GM12878 (cell line): ENCODE results near the gene CD96. TPM values are rescaled to one million over a fixed set of nuclear protein-coding genes. Genes with fewer than 3 reads are reported as not detected.

Experiments used
- ATAC-seq: fragments of 200-7000 bp; cut with Tn5 transposase; 3 replicates; pipeline ENCODE4 v1.9.1; 2020; ENCODE audit warnings: mild to moderate bottlenecking, moderate library complexity
- BruUV-seq: library from RNA; stranded (reverse); fragments of 400-500 nt; replicated peaks from 2 replicates; lab custom pipeline; 2021; lab: Mats Ljungman, UMichigan
- CTCF ChIA-PET: fragments of 300-600 bp; sonication (Branson Sonifier 250); formaldehyde crosslinking; extraction: SDS; loops from one replicate; lab custom pipeline; 2021; ENCODE audit warnings: inconsistent platforms; lab: Yijun Ruan, JAX
- POLR2A ChIA-PET: fragments of 350-600 bp; formaldehyde crosslinking; extraction: SDS; loops from one replicate; lab custom pipeline; 2021; ENCODE audit warnings: inconsistent platforms; lab: Charles Lee
- RAD21 ChIA-PET: fragments of 300-600 bp; sonication (Branson Sonifier 250); formaldehyde crosslinking; loops from one replicate; lab custom pipeline; 2023; ENCODE audit warnings: antibody characterized with exemption; ENCODE audit not compliant: unreplicated experiment; lab: Charles Lee
- SMC1A ChIA-PET: fragments of 300-600 bp; sonication (Branson Sonifier 250); formaldehyde crosslinking; loops from one replicate; lab custom pipeline; 2023; ENCODE audit not compliant: unreplicated experiment, uncharacterized antibody; lab: Charles Lee
- DNase-seq: peaks from one replicate; pipeline ENCODE4 v3.0.0-alpha.2; 2011; ENCODE audit warnings: low read depth, low spot score
- FAIRE-seq: peaks from 3 replicates; lab custom pipeline; 2011; peaks lifted over from hg19 to GRCh38; lab: Jason Lieb, UNC
- H2AFZ ChIP-seq: 2 replicates; pipeline ENCODE4 v1.6.0; 2011; ENCODE audit warnings: low read depth, low read length, control low read depth; ENCODE audit not compliant: control insufficient read depth
- H3K27ac ChIP-seq: 2 replicates; pipeline ENCODE4 v1.5.1; 2011; ENCODE audit warnings: control low read depth; ENCODE audit not compliant: control insufficient read depth, insufficient read depth
- H3K27me3 ChIP-seq, 2 experiments: replicated peaks in 1 of 2; 2 replicates each; pipeline versions ENCODE4 v1.6.0 to v1.6.1; 2011; ENCODE audit warnings: low read length in 1 of 2; ENCODE audit not compliant: control insufficient read depth in 2 of 2, insufficient read depth in 2 of 2
- H3K36me3 ChIP-seq, 2 experiments: 2 replicates each; pipeline ENCODE4 v1.5.1; 2011; ENCODE audit warnings: low read length in 1 of 2; ENCODE audit not compliant: control insufficient read depth in 2 of 2, insufficient read depth in 2 of 2
- H3K4me1 ChIP-seq: 2 replicates; pipeline ENCODE4 v1.6.1; 2011; ENCODE audit warnings: mild to moderate bottlenecking, low read length, moderate library complexity, mixed read lengths; ENCODE audit not compliant: control insufficient read depth, insufficient read depth
- H3K4me2 ChIP-seq: 2 replicates; pipeline ENCODE4 v1.6.0; 2011; ENCODE audit warnings: control low read depth; ENCODE audit not compliant: control insufficient read depth, insufficient read depth
- H3K4me3 ChIP-seq: fragments of 200-600 bp; sonication (generic); 2 replicates; pipeline ENCODE4 v1.5.1; 2016
- H3K79me2 ChIP-seq: 2 replicates; pipeline ENCODE4 v1.6.0; 2011; ENCODE audit warnings: low read length; ENCODE audit not compliant: control insufficient read depth, insufficient read depth
- H3K9ac ChIP-seq: 2 replicates; pipeline ENCODE4 v1.8.0; 2011; ENCODE audit warnings: low read length, control low read depth, mixed read lengths; ENCODE audit not compliant: control insufficient read depth, insufficient read depth
- H3K9me3 ChIP-seq: replicated peaks from 3 replicates; pipeline ENCODE4 v1.5.1; 2011; ENCODE audit warnings: mild to moderate bottlenecking, low read length; ENCODE audit not compliant: control insufficient read depth, insufficient read depth
- H4K20me1 ChIP-seq: 2 replicates; pipeline ENCODE4 v1.6.0; 2011; ENCODE audit not compliant: control insufficient read depth, insufficient read depth
- ATF2 ChIP-seq: IDR thresholded peaks from 2 replicates; pipeline ENCODE4 v1.6.1; 2012; ENCODE audit warnings: low read length, inconsistent platforms
- ATF3 ChIP-seq: IDR thresholded peaks from 2 replicates; pipeline ENCODE4 v1.6.1; 2011; ENCODE audit warnings: low read depth, mild to moderate bottlenecking, low read length, moderate library complexity, borderline replicate concordance; ENCODE audit errors: extremely low read depth
- BRCA1 ChIP-seq: IDR thresholded peaks from 2 replicates; pipeline ENCODE4 v1.6.1; 2011; ENCODE audit warnings: low read depth, low read length, improper control_type of control experiment
- CHD4 ChIP-seq: fragments of 200-600 bp; sonication (generic); IDR thresholded peaks from 2 replicates; pipeline ENCODE4 v1.6.1; 2016; ENCODE audit warnings: mild to moderate bottlenecking
- DPF2 ChIP-seq: fragments of 450-650 bp; IDR thresholded peaks from 2 replicates; pipeline ENCODE4 v1.6.1; 2017; ENCODE audit warnings: mild to moderate bottlenecking
- ESRRA ChIP-seq: IDR thresholded peaks from 2 replicates; pipeline ENCODE4 v1.6.1; 2012; ENCODE audit warnings: mild to moderate bottlenecking, low read length, improper control_type of control experiment
- GATAD2B ChIP-seq: fragments of 450-650 bp; conservative IDR thresholded peaks from 2 replicates; pipeline ENCODE4 v1.6.1; 2017; ENCODE audit warnings: low read depth, mild to moderate bottlenecking, moderate library complexity
- HCFC1 ChIP-seq: fragments of 150-350 bp; IDR thresholded peaks from 2 replicates; pipeline ENCODE4 v1.6.1; 2014; ENCODE audit warnings: low read length
- HSF1 ChIP-seq: fragments of 150-350 bp; IDR thresholded peaks from 2 replicates; pipeline ENCODE4 v1.6.1; 2014; ENCODE audit warnings: mild to moderate bottlenecking, low read depth, low read length
- IKZF1 ChIP-seq: fragments of 450-650 bp; conservative IDR thresholded peaks from 2 replicates; pipeline ENCODE4 v1.6.1; 2017; ENCODE audit warnings: antibody characterized with exemption, mild to moderate bottlenecking
- RAD51 ChIP-seq: fragments of 450-650 bp; IDR thresholded peaks from 2 replicates; pipeline ENCODE4 v1.6.1; 2016; ENCODE audit warnings: moderate library complexity, mild to moderate bottlenecking, inconsistent platforms
- RB1 ChIP-seq: fragments of 450-650 bp; formaldehyde crosslinking; IDR thresholded peaks from 2 replicates; pipeline ENCODE4 v1.6.1; 2017; ENCODE audit warnings: mild to moderate bottlenecking, borderline replicate concordance
- RELB ChIP-seq: fragments of 450-650 bp; IDR thresholded peaks from 2 replicates; pipeline ENCODE4 v1.6.1; 2017; ENCODE audit warnings: low read depth, mild to moderate bottlenecking, moderate library complexity
- RFX5 ChIP-seq: IDR thresholded peaks from 2 replicates; pipeline ENCODE4 v1.6.1; 2011; ENCODE audit warnings: low read depth, low read length, improper control_type of control experiment
- STAT3 ChIP-seq: IDR thresholded peaks from 2 replicates; pipeline ENCODE4 v1.6.1; 2011; ENCODE audit warnings: low read depth, low read length, improper control_type of control experiment
- SUZ12 ChIP-seq: fragments of 200-600 bp; sonication (generic); IDR thresholded peaks from one replicate; pipeline ENCODE4 v1.6.1; 2018; ENCODE audit warnings: antibody characterized with exemption, mild to moderate bottlenecking; ENCODE audit not compliant: unreplicated experiment
- ZBED1 ChIP-seq: IDR thresholded peaks from 2 replicates; pipeline ENCODE4 v1.6.1; 2016; ENCODE audit warnings: borderline replicate concordance
- ZNF384 ChIP-seq: IDR thresholded peaks from 2 replicates; pipeline ENCODE4 v1.6.1; 2012; ENCODE audit warnings: low read depth, mild to moderate bottlenecking, low read length, improper control_type of control experiment, borderline replicate concordance
- ZNF622 ChIP-seq: fragments of 450-650 bp; IDR thresholded peaks from 2 replicates; pipeline ENCODE4 v1.6.1; 2017; ENCODE audit warnings: mild to moderate bottlenecking, inconsistent platforms
- in situ Hi-C: fragments of 300-500 bp; cut with MboI; formaldehyde crosslinking; loops from 9 replicates; pipeline ENCODE4 v1.14.3; 2018; ENCODE audit warnings: mixed read lengths
- intact Hi-C: fragments of 100-400 bp; cut with micrococcal nuclease; formaldehyde crosslinking; loops from one replicate; pipeline ENCODE4 v1.14.2; 2022; ENCODE audit not compliant: unreplicated experiment
- polyA plus RNA-seq, 11 experiments: library from polyadenylated mRNA; depleted of rRNA in 4 of 11; unstranded in 6 of 11; stranded (reverse) in 5 of 11; fragments of >200 nt; fragmentation: Nextera tagmentation in 4 of 11; fragmentation: Illumina TruSeq in 1 of 11; extraction: Ambion mirVana in 4 of 11; extraction: Trizol in 1 of 11; gene quantifications; 1 replicate in 1 of 11; 2 replicates in 10 of 11; pipeline versions ENCODE4 v1.2.1 to v1.2.3, GENCODE V29; 2011 to 2016; ENCODE audit warnings: inconsistent platforms in 2 of 11, missing spikeins in 2 of 11, low read depth in 1 of 11
- total RNA-seq, 4 experiments: library from RNA; depleted of rRNA in 3 of 4; stranded (reverse); fragments of >200 nt in 3 of 4; fragmentation: Illumina TruSeq in 1 of 4; extraction: Trizol in 1 of 4; gene quantifications; 2 replicates each; pipeline versions ENCODE4 v1.2.1 to v1.2.3, GENCODE V29; 2013 to 2021

CD96 gene
- total and polyA plus RNA-seq, 10 of the 15 experiments (the other 5 are each of a cell fraction or from before 2014, with no cell fraction given): 0.13 to 10.1 (median 0.47) TPM

- H3K27me3 ChIP-seq: no peaks in the 10 kb centered on the region
- H3K36me3 ChIP-seq: no peaks in the 10 kb centered on the region
- ChIA-PET RAD21 (interaction anchor here (0.6 to 1.1 kb wide), 3 partner anchors 15 to 77 kb away, joined by 3 read pairs; no protein-coding TSS in a partner anchor), SMC1A (interaction anchor here (0.6 kb wide), 1 partner anchor 302 kb away, joined by 4 read pairs; no protein-coding TSS in a partner anchor), POLR2A (no interaction called here), CTCF (interaction anchor here (1.3 to 2.4 kb wide), 2 partner anchors 14 to 99 kb away, joined by 5 to 10 read pairs; no protein-coding TSS in a partner anchor)
- no peaks in the 10 kb centered on the region for H3K4me1 ChIP-seq
- DNase-seq (no peak), FAIRE-seq (no peak), ATAC-seq (no peak)
- intact Hi-C loops (no loop called here), in situ Hi-C loops (no loop called here)
- TF ChIP-seq ZNF622 (no peak), HCFC1 (no peak), STAT3 (no peak), ZBED1 (no peak), ATF3 (no peak), SUZ12 (no peak), BRCA1 (no peak), IKZF1 (no peak), ATF2 (no peak), RFX5 (no peak), ESRRA (no peak), DPF2 (no peak), CHD4 (no peak), GATAD2B (no peak), ZNF384 (no peak), RELB (no peak), RB1 (no peak), HSF1 (no peak), RAD51 (no peak)
- H2AFZ ChIP-seq: no peak overlapping the region
- no TSS peak for BruUV-seq
- no peak overlapping the region for H3K9ac ChIP-seq
- no peak overlapping the region for H3K4me2 ChIP-seq
- H3K79me2 ChIP-seq: no peaks in the 10 kb centered on the region
- no peak overlapping the region for H3K27ac ChIP-seq
- H4K20me1 ChIP-seq: no peaks in the 10 kb centered on the region
- no peak overlapping the region for H3K4me3 ChIP-seq
- no peaks in the 10 kb centered on the region for H3K9me3 ChIP-seq
Observed at GRCh38 chr3:111592143-111592542, 50.1 kb downstream of the CD96 start.
